ENCODE results near the gene FRMD8.

Gene FRMD8

GRCh38 chr11:65414776-65415498, 28.5 kb downstream of the FRMD8 start:
- no peak for DNase-seq (ENCODE audit: low read depth)

GRCh38 chr11:65415499-65416340, 29.3 kb downstream of the FRMD8 start:
- no peak for DNase-seq (ENCODE audit: low read depth)

- peak; percentile 60 for DNase-seq (ENCODE audit: low read depth)
Measured at GRCh38 chr11:65416341-65416824, 29.9 kb downstream of the FRMD8 start.

- DNase-seq (ENCODE audit: low read depth) = peak; percentile 20
Measured at GRCh38 chr11:65416841-65417701, 30.6 kb downstream of the FRMD8 start.

- DNase-seq (ENCODE audit: low read depth) = peak; percentile 34
Measured at GRCh38 chr11:65417702-65418430, 31.4 kb downstream of the FRMD8 start.

GRCh38 chr11:65418431-65418680, 31.9 kb downstream of the FRMD8 start:
- DNase-seq (ENCODE audit: low read depth) = no peak

GRCh38 chr11:65418681-65419459, 32.4 kb downstream of the FRMD8 start:
- DNase-seq (ENCODE audit: low read depth) = peak; percentile 98

GRCh38 chr11:65419460-65419771, 33.0 kb downstream of the FRMD8 start:
- DNase-seq (ENCODE audit: low read depth) = no peak

GRCh38 chr11:65419772-65420481, 33.5 kb downstream of the FRMD8 start:
- DNase-seq (ENCODE audit: low read depth) = peak; percentile 98

GRCh38 chr11:65420506-65420905, 34.1 kb downstream of the FRMD8 start:
- no peak for DNase-seq (ENCODE audit: low read depth)

- DNase-seq (ENCODE audit: low read depth) = peak; percentile 100
Measured at GRCh38 chr11:65420979-65421793, 34.7 kb downstream of the FRMD8 start.

GRCh38 chr11:65421794-65422632, 35.6 kb downstream of the FRMD8 start:
- peak; percentile 96 for DNase-seq (ENCODE audit: low read depth)

- DNase-seq (ENCODE audit: low read depth) = peak; percentile 92
Measured at GRCh38 chr11:65422633-65423515, 36.4 kb downstream of the FRMD8 start, which contains the start of gene NEAT1. Gene NEAT1 (plus strand): TSS chr11:65422798.

- DNase-seq (ENCODE audit: low read depth) = peak; percentile 43
Measured at GRCh38 chr11:65423516-65424204, 37.2 kb downstream of the FRMD8 start.

GRCh38 chr11:65424205-65425104, 38.0 kb downstream of the FRMD8 start:
- DNase-seq (ENCODE audit: low read depth) = peak; percentile 59

All from amniotic epithelial cell (primary cell).